Stomach smooth muscle (tissue), 2 donors: Measurements from ENCODE around the gene CCDC186.
A peak's percentile ranks its signal among the peaks of the same experiment; 100 is the strongest.

Source experiments
- H3K27ac ChIP-seq: one replicate; pipeline ENCODE4 v1.7.0; 2013; ENCODE audit warnings: mild to moderate bottlenecking, low read length, inconsistent platforms
- H3K27me3 ChIP-seq, 2 donors: one replicate each; pipeline ENCODE4 v1.7.0; 2013; ENCODE audit warnings: low read length in 2 of 2; ENCODE audit not compliant: insufficient read depth in 2 of 2, control insufficient read depth in 1 of 2
- H3K36me3 ChIP-seq, 2 donors: one replicate each; pipeline ENCODE4 v1.7.0; 2013; ENCODE audit warnings: low read length in 2 of 2; ENCODE audit not compliant: control insufficient read depth in 2 of 2, insufficient read depth in 2 of 2
- H3K4me1 ChIP-seq: one replicate; pipeline ENCODE4 v1.7.0; 2013; ENCODE audit warnings: low read length; ENCODE audit not compliant: control insufficient read depth, insufficient read depth
- H3K4me3 ChIP-seq, 2 donors: one replicate each; pipeline ENCODE4 v1.7.0; 2013; ENCODE audit warnings: low read length in 2 of 2
- H3K9ac ChIP-seq, 2 donors: one replicate each; pipeline ENCODE4 v1.7.0; 2013; ENCODE audit warnings: low read length in 2 of 2, mild to moderate bottlenecking in 1 of 2
- H3K9me3 ChIP-seq, 2 donors: one replicate each; pipeline ENCODE4 v1.7.0; 2013; ENCODE audit warnings: low read length in 2 of 2; ENCODE audit not compliant: control insufficient read depth in 2 of 2
- donor health status: healthy.
- donor health status: Pancreatic carcinoma.

The CCDC186 gene

DNA sequence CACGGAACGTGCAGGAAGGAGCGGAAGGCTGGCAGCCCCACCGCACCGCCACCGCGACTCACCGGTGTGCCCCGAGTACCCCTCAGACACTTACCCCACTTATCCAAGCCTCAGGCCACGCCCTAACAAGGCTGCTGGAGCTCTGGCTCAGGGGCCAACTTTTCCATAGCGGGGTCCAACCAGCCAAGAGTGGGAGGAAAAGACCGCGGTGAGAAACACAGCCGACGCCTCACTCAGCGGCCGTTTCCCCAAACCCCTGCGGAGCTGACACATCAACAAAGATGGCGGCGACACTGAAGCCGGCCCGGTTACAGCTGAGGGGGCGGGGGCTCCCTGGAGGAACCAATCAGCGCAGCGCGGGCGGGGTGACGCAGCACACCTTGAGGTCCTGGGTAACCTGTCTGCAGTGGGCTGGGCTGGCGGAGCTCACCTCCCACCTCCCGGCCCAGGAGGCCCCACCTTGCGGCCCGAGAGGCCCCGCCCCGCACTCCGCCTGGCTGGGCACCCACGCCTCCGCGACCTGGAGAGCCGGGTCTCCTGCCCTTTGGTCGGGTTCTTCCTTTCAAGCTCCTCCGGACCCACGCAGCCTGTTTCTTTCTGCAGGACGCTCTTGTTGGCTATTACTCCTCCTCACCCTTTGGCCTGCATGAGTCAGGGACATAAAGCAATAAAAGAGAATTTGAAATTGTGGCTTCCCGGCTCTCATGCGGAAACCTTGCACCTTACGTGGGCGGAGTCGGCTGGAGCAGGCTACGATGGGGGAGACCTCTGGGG is at the start of gene CCDC186:
Gene CCDC186, minus strand, starts transcription at position 283 of the 774 bp plus-strand sequence. CDS start 10,935 bp downstream, outside the sequence.
- Histone ChIP-seq H3K4me3 (peak within 1 kb of the TSS; percentile 93 to 96), H3K27me3 (no peaks in the 10 kb centered on the region), H3K27ac (peak within 1 kb of the TSS; percentile 56), H3K36me3 (no peaks in the 10 kb centered on the region), H3K4me1 (no peaks in the 10 kb centered on the region), H3K9ac (peak within 1 kb of the TSS; percentile 94), H3K9me3 (no peaks in the 10 kb centered on the region)

GRCh38 chr10:114223066-114223465 is 49.1 kb upstream of the CCDC186 start:
- H3K27me3 ChIP-seq: no peaks in the 10 kb centered on the region
- no peaks in the 10 kb centered on the region for H3K9me3 ChIP-seq
- no peaks in the 10 kb centered on the region for H3K4me1 ChIP-seq
- no peaks in the 10 kb centered on the region for H3K36me3 ChIP-seq
- H3K4me3 ChIP-seq: no peak overlapping the region
- H3K27ac ChIP-seq: no peak overlapping the region
- no peak overlapping the region for H3K9ac ChIP-seq

GRCh38 chr10:114221235-114221634 is 47.2 kb upstream of the CCDC186 start:
- Histone ChIP-seq H3K4me1 (no peaks in the 10 kb centered on the region), H3K27ac (no peak overlapping the region), H3K4me3 (no peak overlapping the region), H3K27me3 (no peaks in the 10 kb centered on the region), H3K9ac (no peak overlapping the region), H3K9me3 (no peaks in the 10 kb centered on the region), H3K36me3 (no peaks in the 10 kb centered on the region)

DNA sequence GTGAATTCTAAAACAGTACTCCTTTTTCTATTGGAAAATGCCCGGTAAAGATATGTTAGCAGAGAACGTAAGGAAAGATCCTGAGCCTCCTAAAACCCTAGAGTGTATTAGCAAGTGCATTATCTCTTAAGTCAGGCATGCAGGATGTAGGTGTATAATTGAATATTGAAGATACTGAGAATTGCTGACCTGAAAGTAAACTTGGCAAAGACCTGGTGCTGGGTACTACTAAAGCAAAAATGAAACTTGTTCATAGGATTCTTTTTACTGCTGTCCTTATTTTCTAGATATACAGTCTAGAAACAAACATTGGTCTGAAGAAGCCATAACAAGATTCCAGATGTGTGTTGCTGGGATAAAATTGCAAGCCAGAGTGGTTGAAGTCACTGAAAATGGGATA is 46.3 kb upstream of the CCDC186 start:
- H3K27ac ChIP-seq: no peak overlapping the region
- H3K27me3 ChIP-seq: no peaks in the 10 kb centered on the region
- no peaks in the 10 kb centered on the region for H3K9me3 ChIP-seq
- no peaks in the 10 kb centered on the region for H3K4me1 ChIP-seq
- no peak overlapping the region for H3K4me3 ChIP-seq
- no peaks in the 10 kb centered on the region for H3K36me3 ChIP-seq
- H3K9ac ChIP-seq: no peak overlapping the region

DNA sequence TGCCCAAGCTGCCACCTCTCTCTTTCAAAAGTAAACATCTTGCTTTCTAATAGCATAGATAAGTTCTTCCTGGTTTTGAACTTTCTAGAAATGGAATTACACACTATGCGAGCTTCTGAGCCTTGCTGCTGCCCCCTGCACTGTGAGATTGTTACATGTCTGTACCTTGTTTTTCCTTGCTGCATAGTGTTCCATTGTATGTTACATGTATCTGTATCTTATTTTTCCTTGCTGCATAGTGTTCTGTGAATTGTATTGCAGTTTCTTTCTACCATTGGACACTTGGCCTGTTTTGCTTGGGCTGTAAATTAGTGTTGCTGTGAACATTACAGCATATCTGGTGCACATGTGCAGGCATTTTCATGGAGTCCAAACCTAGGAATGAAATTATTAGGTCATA is 41.0 kb upstream of the CCDC186 start:
- Histone ChIP-seq H3K27ac (no peak overlapping the region), H3K36me3 (no peaks in the 10 kb centered on the region), H3K4me3 (no peak overlapping the region), H3K27me3 (no peaks in the 10 kb centered on the region), H3K9ac (no peak overlapping the region), H3K9me3 (no peaks in the 10 kb centered on the region), H3K4me1 (no peaks in the 10 kb centered on the region)

GRCh38 chr10:114212153-114212552 is 38.1 kb upstream of the CCDC186 start:
- H3K36me3 ChIP-seq: no peaks in the 10 kb centered on the region
- H3K27ac ChIP-seq: no peak overlapping the region
- H3K9me3 ChIP-seq: no peaks in the 10 kb centered on the region
- H3K27me3 ChIP-seq: no peaks in the 10 kb centered on the region
- H3K4me1 ChIP-seq: no peaks in the 10 kb centered on the region
- no peak overlapping the region for H3K9ac ChIP-seq
- no peak overlapping the region for H3K4me3 ChIP-seq

- Histone ChIP-seq H3K27me3 (no peaks in the 10 kb centered on the region), H3K9me3 (no peaks in the 10 kb centered on the region), H3K4me1 (no peaks in the 10 kb centered on the region), H3K36me3 (no peaks in the 10 kb centered on the region), H3K4me3 (no peak overlapping the region), H3K27ac (no peak overlapping the region), H3K9ac (no peak overlapping the region)
These were observed 34.3 kb upstream of the CCDC186 start for GRCh38 chr10:114208351-114208750.

DNA sequence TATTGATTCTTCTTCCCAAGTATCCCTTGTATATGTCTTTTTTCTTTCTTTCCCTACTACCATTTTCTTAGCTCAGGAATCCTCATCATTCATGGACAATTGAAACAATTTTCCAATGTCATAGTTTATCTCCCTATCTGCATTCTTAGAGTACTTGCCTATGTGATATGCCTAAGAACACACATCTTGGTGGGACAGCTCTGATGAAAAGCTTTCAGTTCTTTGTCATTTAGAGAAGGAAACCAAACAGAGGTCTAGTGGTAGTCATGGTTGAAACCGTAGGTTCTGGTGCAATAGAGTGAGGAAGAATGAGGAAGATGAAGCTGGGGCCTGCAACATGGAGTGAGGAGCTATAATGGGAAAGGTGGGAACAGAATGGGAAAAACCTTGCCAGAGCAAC is 33.3 kb upstream of the CCDC186 start:
- Histone ChIP-seq H3K27ac (no peak overlapping the region), H3K36me3 (no peaks in the 10 kb centered on the region), H3K4me3 (no peak overlapping the region), H3K9ac (no peak overlapping the region), H3K9me3 (no peaks in the 10 kb centered on the region), H3K27me3 (no peaks in the 10 kb centered on the region), H3K4me1 (no peaks in the 10 kb centered on the region)

GRCh38 chr10:114206902-114207301 is 32.9 kb upstream of the CCDC186 start:
- no peak overlapping the region for H3K4me3 ChIP-seq
- no peak overlapping the region for H3K27ac ChIP-seq
- no peaks in the 10 kb centered on the region for H3K4me1 ChIP-seq
- no peak overlapping the region for H3K9ac ChIP-seq
- H3K36me3 ChIP-seq: no peaks in the 10 kb centered on the region
- H3K9me3 ChIP-seq: no peaks in the 10 kb centered on the region
- no peaks in the 10 kb centered on the region for H3K27me3 ChIP-seq

- Histone ChIP-seq H3K36me3 (no peaks in the 10 kb centered on the region), H3K9me3 (no peaks in the 10 kb centered on the region), H3K4me3 (no peak overlapping the region), H3K4me1 (no peaks in the 10 kb centered on the region), H3K27me3 (peaks cover 0 to 1% of the 10 kb centered on the region in 2 donors), H3K27ac (no peak overlapping the region), H3K9ac (no peak overlapping the region)
These were observed 28.8 kb upstream of the CCDC186 start for GRCh38 chr10:114202812-114203211.

- no peaks in the 10 kb centered on the region for H3K9me3 ChIP-seq
- no peaks in the 10 kb centered on the region for H3K36me3 ChIP-seq
- H3K9ac ChIP-seq: no peak overlapping the region
- no peak overlapping the region for H3K4me3 ChIP-seq
- no peaks in the 10 kb centered on the region for H3K4me1 ChIP-seq
- peaks cover 0 to 2% of the 10 kb centered on the region in 2 donors for H3K27me3 ChIP-seq
- H3K27ac ChIP-seq: no peak overlapping the region
These were observed 25.2 kb upstream of the CCDC186 start for GRCh38 chr10:114199239-114199638.
